Glutamatergic neuron (in vitro differentiated cells): ENCODE measurements around the gene PRAC1. TPM values are rescaled to one million over a fixed set of nuclear protein-coding genes. Genes with fewer than 3 reads are reported as not detected.

Source experiments
- DNase-seq: peaks from one replicate; pipeline ENCODE4 v3.0.0; 2022
- H3K27ac Mint-ChIP-seq: one replicate; pipeline ENCODE4 v1.8.0; 2020; ENCODE audit warnings: mild to moderate bottlenecking, mixed read lengths, inconsistent platforms; ENCODE audit not compliant: unreplicated experiment
- H3K27me3 Mint-ChIP-seq: one replicate; pipeline ENCODE4 v1.8.0; 2020; ENCODE audit warnings: mild to moderate bottlenecking, moderate library complexity, mixed read lengths, inconsistent platforms; ENCODE audit not compliant: unreplicated experiment
- H3K36me3 Mint-ChIP-seq: one replicate; pipeline ENCODE4 v1.8.0; 2020; ENCODE audit warnings: mild to moderate bottlenecking, mixed read lengths, inconsistent platforms; ENCODE audit not compliant: unreplicated experiment
- H3K4me1 Mint-ChIP-seq: one replicate; pipeline ENCODE4 v1.8.0; 2020; ENCODE audit warnings: mild to moderate bottlenecking, low read depth, mixed read lengths, inconsistent platforms; ENCODE audit not compliant: unreplicated experiment
- H3K4me3 Mint-ChIP-seq: one replicate; pipeline ENCODE4 v1.8.0; 2020; ENCODE audit warnings: mild to moderate bottlenecking, mixed read lengths, inconsistent platforms; ENCODE audit not compliant: unreplicated experiment
- H3K9me3 Mint-ChIP-seq: one replicate; pipeline ENCODE4 v1.8.0; 2020; ENCODE audit warnings: mild to moderate bottlenecking, moderate library complexity, mixed read lengths, inconsistent platforms; ENCODE audit not compliant: unreplicated experiment
- total RNA-seq: library from RNA; stranded (reverse); fragmentation: NEBNext Ultra II Directional; extraction: Animal tissue kit (Norgen Biotek cat#: 25700); gene quantifications from one replicate; pipeline ENCODE4 v1.2.1, GENCODE V29; 2021; ENCODE audit not compliant: unreplicated experiment
- TF ChIP-seq, protein P1 (sequence below): fragments of 200-600 bp; sonication (generic); IDR thresholded peaks from one replicate; pipeline ENCODE4 v1.5.0; 2021; ENCODE audit not compliant: partially characterized antibody, unreplicated experiment

The PRAC1 gene
- total RNA-seq, 1 donor from 2014 or later: not detected

DNA sequence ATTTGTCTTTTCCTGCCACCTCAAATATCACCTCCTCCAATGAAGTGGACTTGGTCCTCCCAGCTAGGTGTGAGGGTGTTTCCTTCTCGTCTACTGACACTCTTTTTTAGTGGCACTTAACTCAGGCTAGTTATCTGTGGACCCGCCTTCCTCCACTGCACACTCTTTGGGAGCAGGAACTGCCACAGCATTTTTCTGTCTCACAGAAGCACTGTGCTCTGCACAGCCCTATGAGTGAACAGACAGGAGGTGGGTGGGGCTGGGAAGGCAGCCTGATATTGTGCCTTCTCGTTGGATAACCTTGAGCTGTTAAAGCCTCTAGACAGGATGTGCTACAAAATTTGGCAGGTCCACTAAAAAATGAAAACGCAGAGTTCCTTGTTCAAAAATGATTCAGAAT lies 38.1 kb upstream of the PRAC1 start:
- peaks cover 15% of the 10 kb centered on the region for H3K27me3 Mint-ChIP-seq
- H3K36me3 Mint-ChIP-seq: peaks cover 9% of the 10 kb centered on the region
- H3K27ac Mint-ChIP-seq: no peak overlapping the region
- no peaks in the 10 kb centered on the region for H3K4me1 Mint-ChIP-seq
- H3K4me3 Mint-ChIP-seq: no peak overlapping the region
- peaks cover 3% of the 10 kb centered on the region for H3K9me3 Mint-ChIP-seq
- DNase-seq: no peak
- TF ChIP-seq, protein P1, sequence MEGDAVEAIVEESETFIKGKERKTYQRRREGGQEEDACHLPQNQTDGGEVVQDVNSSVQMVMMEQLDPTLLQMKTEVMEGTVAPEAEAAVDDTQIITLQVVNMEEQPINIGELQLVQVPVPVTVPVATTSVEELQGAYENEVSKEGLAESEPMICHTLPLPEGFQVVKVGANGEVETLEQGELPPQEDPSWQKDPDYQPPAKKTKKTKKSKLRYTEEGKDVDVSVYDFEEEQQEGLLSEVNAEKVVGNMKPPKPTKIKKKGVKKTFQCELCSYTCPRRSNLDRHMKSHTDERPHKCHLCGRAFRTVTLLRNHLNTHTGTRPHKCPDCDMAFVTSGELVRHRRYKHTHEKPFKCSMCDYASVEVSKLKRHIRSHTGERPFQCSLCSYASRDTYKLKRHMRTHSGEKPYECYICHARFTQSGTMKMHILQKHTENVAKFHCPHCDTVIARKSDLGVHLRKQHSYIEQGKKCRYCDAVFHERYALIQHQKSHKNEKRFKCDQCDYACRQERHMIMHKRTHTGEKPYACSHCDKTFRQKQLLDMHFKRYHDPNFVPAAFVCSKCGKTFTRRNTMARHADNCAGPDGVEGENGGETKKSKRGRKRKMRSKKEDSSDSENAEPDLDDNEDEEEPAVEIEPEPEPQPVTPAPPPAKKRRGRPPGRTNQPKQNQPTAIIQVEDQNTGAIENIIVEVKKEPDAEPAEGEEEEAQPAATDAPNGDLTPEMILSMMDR: no peak

DNA sequence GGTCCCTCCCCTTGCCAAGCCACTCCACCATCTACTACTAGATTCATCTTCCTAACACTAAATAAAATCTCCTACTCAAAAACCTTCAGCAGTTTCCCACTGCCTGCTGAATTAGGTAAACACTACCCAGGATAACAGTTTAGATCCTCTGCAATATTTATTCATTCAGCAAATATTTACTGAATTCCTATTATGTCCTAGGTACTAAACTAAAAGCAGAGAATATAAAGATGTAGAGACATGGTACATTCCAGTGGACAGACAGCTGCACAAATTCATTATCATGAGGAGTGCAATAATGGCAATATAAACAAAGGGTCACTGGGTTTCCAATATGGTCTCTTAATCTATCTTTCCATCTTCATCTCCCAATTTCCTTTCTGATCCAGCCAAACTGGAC lies 37.0 kb upstream of the PRAC1 start:
- Mint-ChIP-seq H3K4me3 (no peak overlapping the region), H3K4me1 (no peaks in the 10 kb centered on the region), H3K36me3 (peaks cover 9% of the 10 kb centered on the region), H3K9me3 (peaks cover 3% of the 10 kb centered on the region), H3K27me3 (peaks cover 17% of the 10 kb centered on the region), H3K27ac (no peak overlapping the region)
- DNase-seq: no peak
- TF ChIP-seq, protein P1: no peak

DNA sequence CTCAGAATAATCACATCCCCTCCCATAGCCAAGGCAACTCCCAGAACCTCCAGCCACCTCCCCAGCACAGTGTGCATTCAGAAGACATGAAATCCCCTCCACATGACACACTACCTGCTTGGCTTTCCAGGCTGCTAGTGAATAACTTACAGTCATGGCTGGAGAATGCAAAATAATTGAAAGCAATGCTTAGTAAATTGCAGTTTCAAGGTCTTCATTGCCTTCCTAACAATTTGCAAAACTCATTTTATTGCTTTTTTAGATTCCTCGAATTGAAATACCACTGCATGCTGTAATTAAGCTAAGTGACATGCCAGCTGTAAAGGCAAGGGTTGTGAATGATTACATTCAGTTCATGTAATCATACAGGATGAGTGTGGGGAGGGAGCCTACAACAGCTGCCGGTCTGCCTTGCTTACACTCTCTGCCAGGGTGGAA lies 35.2 kb upstream of the PRAC1 start:
- Mint-ChIP-seq H3K4me1 (no peaks in the 10 kb centered on the region), H3K27ac (no peak overlapping the region), H3K9me3 (peaks cover 8% of the 10 kb centered on the region), H3K27me3 (peaks cover 28% of the 10 kb centered on the region), H3K4me3 (no peak overlapping the region), H3K36me3 (peaks cover 2% of the 10 kb centered on the region)
- TF ChIP-seq, protein P1: no peak
- DNase-seq: no peak

DNA sequence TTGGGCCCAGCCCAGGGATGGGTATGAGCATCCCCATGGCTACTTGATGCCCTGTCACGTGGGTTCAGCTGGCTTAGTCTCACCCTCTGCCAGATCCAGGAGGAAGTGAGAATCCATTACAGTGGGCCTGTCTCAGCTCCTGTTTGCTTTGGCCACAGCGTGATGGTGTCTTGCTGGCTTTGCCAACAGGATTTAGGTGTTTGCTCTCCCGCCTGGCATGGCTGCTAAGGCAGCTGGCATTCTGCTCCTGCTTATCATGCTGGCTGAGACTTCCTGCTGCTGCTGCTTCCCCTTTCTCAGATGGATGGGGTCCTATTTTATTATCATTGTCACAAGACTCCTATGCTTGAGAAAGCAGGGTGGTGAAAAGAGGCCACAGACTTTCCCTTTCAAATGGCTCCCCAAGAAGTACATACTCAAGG lies 34.5 kb upstream of the PRAC1 start:
- H3K4me1 Mint-ChIP-seq: peaks cover 2% of the 10 kb centered on the region
- H3K27me3 Mint-ChIP-seq: peaks cover 33% of the 10 kb centered on the region
- peaks cover 10% of the 10 kb centered on the region for H3K9me3 Mint-ChIP-seq
- H3K4me3 Mint-ChIP-seq: no peak overlapping the region
- TF ChIP-seq, protein P1: no peak
- no peaks in the 10 kb centered on the region for H3K36me3 Mint-ChIP-seq
- DNase-seq: no peak
- H3K27ac Mint-ChIP-seq: no peak overlapping the region

DNA sequence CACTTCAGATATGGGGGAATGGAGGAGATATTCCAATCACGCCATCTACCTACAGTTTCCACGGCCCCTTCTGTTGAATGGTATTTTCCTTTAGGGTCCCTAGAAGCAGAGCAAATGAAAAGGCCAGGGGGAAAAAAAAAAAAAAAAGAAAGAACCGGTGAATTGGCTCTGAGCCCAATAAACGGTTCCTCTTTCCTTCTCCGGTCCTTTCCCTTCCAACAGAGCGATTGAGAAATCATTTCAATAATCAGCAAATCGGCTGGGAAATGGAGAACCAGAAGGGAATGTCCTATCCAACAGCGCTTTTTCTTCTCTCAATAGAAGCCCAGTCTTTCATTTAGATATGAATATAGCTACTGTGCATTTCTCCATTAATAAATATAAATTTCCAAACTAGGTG lies 33.0 kb upstream of the PRAC1 start:
- no peak for DNase-seq
- Mint-ChIP-seq H3K27me3 (peaks cover 41% of the 10 kb centered on the region), H3K4me3 (no peak overlapping the region), H3K27ac (no peak overlapping the region), H3K36me3 (no peaks in the 10 kb centered on the region), H3K4me1 (peaks cover 11% of the 10 kb centered on the region), H3K9me3 (peaks cover 9% of the 10 kb centered on the region)
- TF ChIP-seq, protein P1: no peak
